ENCODE measurements around the gene TMEM184B. TPM values are rescaled to one million over a fixed set of nuclear protein-coding genes. Genes with fewer than 3 reads are reported as not detected.
A peak's percentile ranks its signal among the peaks of the same experiment; 100 is the strongest.

The TMEM184B gene
- polyA plus RNA-seq, 1 experiment = 36.8 TPM

DNA sequence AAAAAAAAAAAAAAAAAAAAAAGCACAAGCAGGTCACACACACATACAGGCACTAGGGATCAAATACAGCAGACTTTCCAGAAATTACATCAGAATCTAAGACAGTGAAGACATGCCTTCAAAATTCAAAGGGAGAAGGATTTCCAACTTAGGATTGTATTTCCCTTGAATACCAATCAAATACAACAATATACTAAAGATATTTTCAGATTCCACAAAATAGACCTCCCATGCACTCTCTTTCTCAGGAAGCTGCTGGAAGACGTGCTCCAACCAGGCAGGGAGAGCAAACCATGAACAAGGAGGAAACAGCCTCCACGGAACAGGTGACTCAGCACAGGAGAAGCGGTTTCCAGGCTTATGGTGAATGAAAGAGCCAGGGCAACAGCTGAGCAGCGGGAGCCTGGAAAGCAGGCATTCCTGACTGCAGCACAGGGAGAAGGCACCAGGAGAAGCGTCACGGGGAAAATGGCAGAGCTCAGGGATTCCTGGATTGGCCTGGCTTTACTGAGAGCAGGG, 32.0 kb downstream of the TMEM184B start:
- peak overlapping the region; percentile 87 for H3K27ac ChIP-seq (ENCODE audit: low read depth, low read length)
- ChIA-PET CTCF (no interaction called here), POLR2A (interaction anchor here (0.7 to 1.0 kb wide), 2 partner anchors 39 to 73 kb away, joined by 6 to 10 read pairs; partner anchors contain the start of gene MAFF)
- no peaks in the 10 kb centered on the region; the same call in 1 of the 2 replicates for H3K9me3 ChIP-seq (ENCODE audit: control insufficient read depth, insufficient read depth, low read length)
- no peaks in the 10 kb centered on the region for H3K27me3 ChIP-seq (ENCODE audit: control insufficient read depth, insufficient read depth, low read length)
- no peak overlapping the region for H3K4me3 ChIP-seq (ENCODE audit: low read depth, low read length)
- TF ChIP-seq, protein P1, sequence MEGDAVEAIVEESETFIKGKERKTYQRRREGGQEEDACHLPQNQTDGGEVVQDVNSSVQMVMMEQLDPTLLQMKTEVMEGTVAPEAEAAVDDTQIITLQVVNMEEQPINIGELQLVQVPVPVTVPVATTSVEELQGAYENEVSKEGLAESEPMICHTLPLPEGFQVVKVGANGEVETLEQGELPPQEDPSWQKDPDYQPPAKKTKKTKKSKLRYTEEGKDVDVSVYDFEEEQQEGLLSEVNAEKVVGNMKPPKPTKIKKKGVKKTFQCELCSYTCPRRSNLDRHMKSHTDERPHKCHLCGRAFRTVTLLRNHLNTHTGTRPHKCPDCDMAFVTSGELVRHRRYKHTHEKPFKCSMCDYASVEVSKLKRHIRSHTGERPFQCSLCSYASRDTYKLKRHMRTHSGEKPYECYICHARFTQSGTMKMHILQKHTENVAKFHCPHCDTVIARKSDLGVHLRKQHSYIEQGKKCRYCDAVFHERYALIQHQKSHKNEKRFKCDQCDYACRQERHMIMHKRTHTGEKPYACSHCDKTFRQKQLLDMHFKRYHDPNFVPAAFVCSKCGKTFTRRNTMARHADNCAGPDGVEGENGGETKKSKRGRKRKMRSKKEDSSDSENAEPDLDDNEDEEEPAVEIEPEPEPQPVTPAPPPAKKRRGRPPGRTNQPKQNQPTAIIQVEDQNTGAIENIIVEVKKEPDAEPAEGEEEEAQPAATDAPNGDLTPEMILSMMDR (IDR thresholded peaks at IDR 0.05; ENCODE audit: low read depth, low read length) = no peak
- peak; percentile 56 for DNase-seq (ENCODE audit: low read depth, low spot score)

DNA sequence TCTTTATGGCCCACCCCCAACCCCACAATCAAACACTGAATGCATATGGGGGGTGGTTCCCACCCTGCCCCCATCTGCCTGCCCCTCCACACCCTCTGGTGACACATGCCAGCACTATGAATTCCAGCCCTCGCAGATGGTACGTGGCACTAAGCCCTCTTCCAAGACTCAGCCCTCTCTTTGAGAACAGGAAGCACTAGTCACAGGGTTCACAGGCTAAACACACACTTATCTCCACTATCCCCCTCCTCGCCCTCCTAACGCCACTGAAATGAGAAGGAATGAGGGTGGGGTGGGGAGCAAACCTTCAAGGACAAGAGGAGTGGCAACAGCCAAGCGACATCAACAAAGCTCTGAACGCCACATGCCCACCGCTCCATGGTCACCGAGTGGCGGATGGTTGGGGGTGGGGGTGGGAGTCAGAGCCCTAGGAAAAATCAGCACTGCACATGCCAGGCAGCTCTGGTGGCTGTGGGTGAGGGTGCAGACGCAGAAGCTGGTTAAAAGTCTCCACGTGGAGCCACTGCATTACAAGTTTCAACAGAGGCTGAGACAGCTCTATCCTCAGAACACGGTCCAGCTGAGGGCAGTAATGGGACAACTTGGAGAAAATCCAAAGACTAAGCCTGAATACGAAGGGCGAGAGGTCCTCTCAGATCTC, 33.6 kb downstream of the TMEM184B start:
- Histone ChIP-seq H3K9me3 (ENCODE audit: control insufficient read depth, insufficient read depth, low read length) (no peaks in the 10 kb centered on the region; the same call in 1 of the 2 replicates), H3K4me3 (ENCODE audit: low read depth, low read length) (no peak overlapping the region), H3K27me3 (ENCODE audit: control insufficient read depth, insufficient read depth, low read length) (no peaks in the 10 kb centered on the region), H3K27ac (ENCODE audit: low read depth, low read length) (peak overlapping the region; percentile 98)
- peak; percentile 83 for DNase-seq (ENCODE audit: low read depth, low spot score)
- CTCF ChIA-PET = interaction anchor here (0.7 to 1.2 kb wide), 3 partner anchors 124 to 169 kb away, joined by 3 to 4 read pairs (median 3); no protein-coding TSS in a partner anchor
- POLR2A ChIA-PET = interaction anchor here (1.0 to 2.0 kb wide), 3 partner anchors 10 to 38 kb away, joined by 3 to 6 read pairs (median 4); partner anchors contain the start of gene MAFF
- TF ChIP-seq, protein P1 (IDR thresholded peaks at IDR 0.05; ENCODE audit: low read depth, low read length) = peak; percentile 30

DNA sequence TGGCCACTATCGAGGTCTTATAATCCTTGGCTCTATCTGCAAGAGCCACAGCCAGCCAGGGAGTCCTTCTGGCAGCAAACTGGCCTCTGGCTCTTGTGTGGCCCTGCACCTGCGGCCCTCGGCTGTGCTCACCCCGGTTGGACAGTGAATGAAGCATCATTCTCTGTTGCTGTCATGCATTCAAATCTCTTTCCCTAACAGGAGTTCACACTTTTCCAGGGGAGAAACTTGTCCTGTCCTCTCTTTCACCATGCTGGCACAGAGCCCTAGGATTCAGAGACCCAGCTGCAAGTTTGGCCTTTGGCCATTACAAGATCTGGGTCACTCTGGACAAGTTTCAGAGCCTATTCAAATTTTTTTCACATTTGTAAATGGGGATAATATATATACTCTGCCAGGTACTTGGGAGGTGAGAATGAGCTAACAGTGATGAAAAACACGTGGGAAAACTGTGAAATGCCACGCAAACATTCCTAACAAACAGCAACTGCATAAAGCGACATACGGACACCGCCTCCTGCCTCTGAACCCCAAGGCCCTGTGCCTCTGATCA, 34.2 kb downstream of the TMEM184B start:
- H3K9me3 ChIP-seq (ENCODE audit: control insufficient read depth, insufficient read depth, low read length) = no peaks in the 10 kb centered on the region; the same call in 1 of the 2 replicates
- H3K27ac ChIP-seq (ENCODE audit: low read depth, low read length) = peak overlapping the region; percentile 98
- POLR2A ChIA-PET = interaction anchor here (1.0 to 2.0 kb wide), 3 partner anchors 9 to 37 kb away, joined by 3 to 6 read pairs (median 4); partner anchors contain the start of gene MAFF
- CTCF ChIA-PET = interaction anchor here (1.1 to 1.2 kb wide), 2 partner anchors 125 to 169 kb away, joined by 3 to 4 read pairs; no protein-coding TSS in a partner anchor
- TF ChIP-seq, protein P1 (IDR thresholded peaks at IDR 0.05; ENCODE audit: low read depth, low read length) = no peak
- H3K4me3 ChIP-seq (ENCODE audit: low read depth, low read length) = no peak overlapping the region
- H3K27me3 ChIP-seq (ENCODE audit: control insufficient read depth, insufficient read depth, low read length) = no peaks in the 10 kb centered on the region
- no peak for DNase-seq (ENCODE audit: low read depth, low spot score)

DNA sequence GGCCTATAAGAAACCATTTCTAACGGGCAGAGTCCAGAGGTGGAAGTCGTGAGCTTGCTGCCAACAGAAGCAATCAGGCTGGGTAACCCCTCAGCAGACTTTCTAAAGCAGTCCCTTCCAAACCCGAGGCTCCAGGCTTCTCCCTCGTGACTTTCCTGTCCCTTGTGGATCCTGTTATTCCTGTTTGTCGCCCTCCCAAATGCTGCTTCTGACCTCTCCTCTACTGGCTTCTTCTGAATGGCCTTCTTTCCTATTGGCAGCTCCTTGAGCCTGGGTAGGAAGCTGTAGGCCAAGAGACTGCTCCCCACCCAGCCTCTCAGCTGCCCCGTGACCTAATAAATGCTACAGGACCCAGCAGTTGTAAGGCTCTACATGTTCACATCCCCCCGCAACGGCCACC, 36.0 kb downstream of the TMEM184B start:
- TF ChIP-seq, protein P1 (IDR thresholded peaks at IDR 0.05; ENCODE audit: low read depth, low read length) = no peak
- DNase-seq (ENCODE audit: low read depth, low spot score) = no peak
- no peak overlapping the region for H3K27ac ChIP-seq (ENCODE audit: low read depth, low read length)
- H3K4me3 ChIP-seq (ENCODE audit: low read depth, low read length) = no peak overlapping the region
- CTCF ChIA-PET = no interaction called here
- no peaks in the 10 kb centered on the region for H3K27me3 ChIP-seq (ENCODE audit: control insufficient read depth, insufficient read depth, low read length)
- POLR2A ChIA-PET = interaction anchor here (0.7 kb wide), 1 partner anchor 21 kb away, joined by 3 read pairs; no protein-coding TSS in a partner anchor
- no peaks in the 10 kb centered on the region for H3K9me3 ChIP-seq (ENCODE audit: control insufficient read depth, insufficient read depth, low read length)
